ENCODE data around the gene NR2E1. TPM values are rescaled to one million over a fixed set of nuclear protein-coding genes. Genes with fewer than 3 reads are reported as not detected.

The NR2E1 gene
- total and polyA plus RNA-seq, 2 of the 4 experiments (the other 2 are of a cell fraction), result not detected

GRCh38 chr6:108152446-108152845 is 13.4 kb upstream of the NR2E1 start:
- Histone ChIP-seq H3K9me3 (ENCODE audit: control insufficient read depth, insufficient read depth, low read length) (peaks cover 10% of the 10 kb centered on the region; the same call in 1 of the 2 replicates), H3K4ac (ENCODE audit: low read depth, low read length) (no peak overlapping the region), H4K8ac (ENCODE audit: low read depth in 2 of 2, low read length in 2 of 2) (no peak overlapping the region), H3K9ac (ENCODE audit: low read depth, low read length) (no peak overlapping the region), H4K5ac (ENCODE audit: low read depth, low read length) (no peak overlapping the region), H3K4me2 (ENCODE audit: low read depth, low read length) (no peak overlapping the region), H3K9me1 (ENCODE audit: insufficient read depth, low read length) (no peaks in the 10 kb centered on the region), H3K36me3 (ENCODE audit: control insufficient read depth, insufficient read depth, low read length) (no peaks in the 10 kb centered on the region), H3K4me1 (ENCODE audit: control insufficient read depth, insufficient read depth, low read length) (no peaks in the 10 kb centered on the region; the same call in 1 of the 2 replicates), H3K27me3 (ENCODE audit: control insufficient read depth, insufficient read depth, low read length) (peaks cover 39% of the 10 kb centered on the region), H2AK5ac (ENCODE audit: low read depth, low read length) (no peak overlapping the region), H3K79me1 (ENCODE audit: low read depth in 1 of 2, low read length in 2 of 2) (no peaks in the 10 kb centered on the region), H2BK120ac (ENCODE audit: low read depth, low read length) (no peak overlapping the region), H3K14ac (replicated peaks; ENCODE audit: low read depth, low read length) (no peak overlapping the region), H3K56ac (ENCODE audit: extremely low read depth, insufficient read depth, low read length) (no peak overlapping the region), H2BK5ac (ENCODE audit: low read depth, low read length, poor library complexity, severe bottlenecking) (no peak overlapping the region), H3K18ac (ENCODE audit: low read depth, low read length) (no peak overlapping the region), H2BK20ac (ENCODE audit: low read depth, low read length) (no peak overlapping the region), H4K20me1 (ENCODE audit: insufficient read depth, low read length) (no peaks in the 10 kb centered on the region), H2AFZ (replicated peaks; ENCODE audit: low read length, poor library complexity) (no peak overlapping the region), H3K4me3 (ENCODE audit: insufficient read depth, low read depth, low read length) (no peak overlapping the region), H3K23ac (ENCODE audit: low read depth, low read length) (no peak overlapping the region), H3K27ac (ENCODE audit: insufficient read depth, low read length) (no peak overlapping the region), H2BK15ac (ENCODE audit: low read depth, low read length) (no peak overlapping the region), H4K91ac (ENCODE audit: insufficient read depth, low read depth, low read length) (no peak overlapping the region), H2AK9ac (replicated peaks; ENCODE audit: low read depth, low read length, poor library complexity) (no peak overlapping the region)
- no TSS peak for BruUV-seq (replicated peaks)
- ATAC-seq (ENCODE audit: low read depth), result no peak
- TF ChIP-seq NFE2L2 (IDR thresholded peaks at IDR 0.05; ENCODE audit: low read depth, low read length), result no peak
- TF ChIP-seq CTCF (conservative IDR thresholded peaks at IDR 0.05; ENCODE audit: low read depth, low read length), result no peak
- no peak for TF ChIP-seq CEBPB (IDR thresholded peaks at IDR 0.05; ENCODE audit: low read depth, low read length)
- no peak for TF ChIP-seq ELK1 (IDR thresholded peaks at IDR 0.05; ENCODE audit: borderline replicate concordance, low read depth, low read length)
- in situ Hi-C loops (cut with MboI; ENCODE audit: low sequenced_read_pairs) (no loop called here), dilution Hi-C loops (cut with HindIII; ENCODE audit: low sequenced_read_pairs, unreplicated experiment) (no loop called here), intact Hi-C loops (cut with micrococcal nuclease) (no loop called here)
- ChIA-PET POLR2A (ENCODE audit: unreplicated experiment) (no interaction called here), CTCF (no interaction called here)
- DNase-seq, result no peak
- WGBS, 2 experiments (ENCODE audit: extremely low coverage in 2 of 2, insufficient read length in 1 of 2), result no CpG with 5 or more reads among the region's 4 CpGs

Data from IMR-90 (cell line).